Adipocyte (in vitro differentiated cells): Measurements from ENCODE around the gene MDK.
A peak's percentile ranks its signal among the peaks of the same experiment; 100 is the strongest.

Source experiments
- DNase-seq: peaks from one replicate; pipeline ENCODE4 v3.0.0-alpha.2; 2015; ENCODE audit warnings: low read depth
- H3K27me3 ChIP-seq: replicated peaks from 2 replicates; pipeline ENCODE4 v1.7.0; 2013; ENCODE audit warnings: mild to moderate bottlenecking, low read length, moderate library complexity; ENCODE audit not compliant: control insufficient read depth, insufficient read depth
- H3K36me3 ChIP-seq: 2 replicates; pipeline ENCODE4 v1.7.0; 2013; ENCODE audit warnings: low read length, mild to moderate bottlenecking, moderate library complexity; ENCODE audit not compliant: control insufficient read depth, insufficient read depth, severe bottlenecking
- H3K4me1 ChIP-seq: 2 replicates; pipeline ENCODE4 v1.7.0; 2013; ENCODE audit warnings: mild to moderate bottlenecking, low read length, moderate library complexity; ENCODE audit not compliant: control insufficient read depth, insufficient read depth
- H3K4me3 ChIP-seq: 2 replicates; pipeline ENCODE4 v1.7.0; 2013; ENCODE audit warnings: mild to moderate bottlenecking, low read length, moderate library complexity
- H3K9ac ChIP-seq: 2 replicates; pipeline ENCODE4 v1.7.0; 2013; ENCODE audit warnings: mild to moderate bottlenecking, low read length, moderate library complexity
- H3K9me3 ChIP-seq: 2 replicates; pipeline ENCODE4 v1.7.0; 2013; ENCODE audit warnings: mild to moderate bottlenecking, low read length, moderate library complexity; ENCODE audit not compliant: control insufficient read depth

Gene MDK

DNA sequence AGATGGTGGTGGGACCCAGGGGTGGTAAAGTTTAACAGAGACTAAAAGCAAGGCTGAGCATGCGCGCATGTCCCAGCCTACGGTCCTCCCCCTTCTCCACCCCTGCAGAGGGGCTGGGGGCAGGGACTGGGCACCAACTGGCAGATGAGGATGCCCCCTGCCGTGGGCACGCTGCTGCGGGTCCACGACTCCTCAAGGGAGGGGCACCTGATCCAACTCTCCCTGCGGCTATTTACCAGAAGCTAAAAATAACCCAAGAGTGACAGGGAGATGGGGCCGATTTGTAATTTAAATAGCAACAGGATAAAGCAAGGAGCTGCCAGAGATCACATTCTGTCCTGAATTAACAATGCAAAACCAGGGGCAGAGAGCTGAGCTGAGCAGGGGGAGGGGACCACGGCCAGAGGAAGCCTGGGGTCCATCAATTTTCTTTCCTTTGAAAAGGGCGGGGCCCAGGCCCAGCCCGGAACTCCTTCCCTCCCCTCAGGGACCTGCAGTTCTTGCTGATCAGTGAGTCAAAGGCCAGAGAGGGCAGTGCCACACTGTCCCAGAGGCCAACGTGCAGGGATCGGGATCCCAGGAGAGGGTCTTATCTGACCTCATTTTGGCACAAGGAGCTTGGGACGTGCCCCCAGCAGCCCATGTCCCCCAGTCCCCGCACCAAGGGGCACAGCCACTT is 42.3 kb upstream of the MDK start:
- no peaks in the 10 kb centered on the region for H3K27me3 ChIP-seq
- H3K4me3 ChIP-seq, result peak overlapping the region; percentile 70
- no peaks in the 10 kb centered on the region for H3K9me3 ChIP-seq
- H3K9ac ChIP-seq, result peak overlapping the region; percentile 82
- peak; percentile 55 for DNase-seq
- peaks cover 59% of the 10 kb centered on the region for H3K4me1 ChIP-seq
- H3K36me3 ChIP-seq, result no peaks in the 10 kb centered on the region

DNA sequence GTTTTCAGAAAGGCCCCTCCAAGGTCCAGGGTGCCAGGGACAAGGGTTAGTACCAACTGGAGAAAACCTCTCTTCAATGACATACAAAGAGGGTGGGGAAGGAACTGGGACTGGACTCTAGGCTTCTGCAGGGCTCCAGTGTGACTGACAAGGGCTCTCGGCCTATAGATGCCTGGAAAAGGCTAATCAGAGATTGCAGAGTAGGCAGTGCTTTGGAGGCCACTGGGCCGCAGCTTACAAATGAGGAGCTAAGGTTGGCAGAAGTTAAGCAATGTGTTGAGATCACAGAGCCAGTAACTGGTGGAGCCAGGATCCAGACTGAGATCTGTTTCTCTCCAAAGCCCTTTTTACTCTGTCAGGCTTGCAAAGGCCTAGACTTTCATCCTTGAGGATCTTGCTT is 41.7 kb upstream of the MDK start:
- H3K9ac ChIP-seq, result peak overlapping the region; percentile 82
- H3K4me1 ChIP-seq, result peaks cover 59% of the 10 kb centered on the region
- no peak for DNase-seq
- no peaks in the 10 kb centered on the region for H3K27me3 ChIP-seq
- no peak overlapping the region for H3K4me3 ChIP-seq
- no peaks in the 10 kb centered on the region for H3K36me3 ChIP-seq
- no peaks in the 10 kb centered on the region for H3K9me3 ChIP-seq

DNA sequence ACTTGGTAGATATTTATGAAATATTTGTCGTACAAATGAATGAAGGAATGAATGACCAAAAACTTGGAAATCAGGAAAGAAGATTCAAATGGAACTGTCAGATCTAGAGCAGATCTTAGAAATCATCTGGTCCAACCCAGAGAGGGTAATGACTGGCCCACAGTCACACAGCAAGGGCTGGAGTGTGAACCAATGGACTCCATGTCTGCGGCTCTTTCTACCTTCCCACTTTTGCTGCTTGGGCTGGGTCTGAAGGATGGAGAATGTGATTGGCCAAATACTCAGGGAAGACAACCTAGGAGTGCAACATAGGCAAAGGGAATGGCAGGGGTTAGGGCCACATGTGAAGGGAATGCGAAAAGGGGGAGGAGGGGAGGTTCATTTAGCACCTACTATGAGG is 40.0 kb upstream of the MDK start:
- peaks cover 56% of the 10 kb centered on the region for H3K4me1 ChIP-seq

DNA sequence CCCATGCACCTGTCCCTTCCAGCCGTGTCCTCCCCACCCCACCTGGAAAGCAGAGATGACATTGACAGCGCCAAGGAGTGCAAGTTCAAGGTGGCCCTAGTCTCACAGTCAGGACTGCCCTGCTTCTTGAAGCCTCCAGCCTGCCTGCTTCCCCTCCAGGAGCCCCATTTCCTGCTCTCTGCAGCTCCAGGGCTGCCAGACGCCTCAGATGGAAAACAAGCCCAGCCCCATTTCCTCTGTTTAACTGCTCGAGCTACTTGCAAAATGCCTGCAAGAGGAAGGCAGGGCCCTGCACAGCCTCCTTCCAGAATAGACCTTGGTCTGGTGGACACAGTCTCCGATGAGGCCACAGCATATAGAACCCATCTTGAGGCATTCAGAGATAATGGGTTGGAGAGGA is 39.2 kb upstream of the MDK start:
- H3K9ac ChIP-seq, result no peak overlapping the region
- peaks cover 53% of the 10 kb centered on the region for H3K4me1 ChIP-seq
- no peak overlapping the region for H3K4me3 ChIP-seq
- peak; percentile 39 for DNase-seq
- no peaks in the 10 kb centered on the region for H3K27me3 ChIP-seq
- H3K9me3 ChIP-seq, result no peaks in the 10 kb centered on the region
- no peaks in the 10 kb centered on the region for H3K36me3 ChIP-seq

More for the DNA sequence above, 40.0 kb upstream of the MDK start:
- no peaks in the 10 kb centered on the region for H3K36me3 ChIP-seq
- no peaks in the 10 kb centered on the region for H3K9me3 ChIP-seq
- H3K4me3 ChIP-seq, result no peak overlapping the region
- no peak overlapping the region for H3K9ac ChIP-seq
- DNase-seq, result no peak
- no peaks in the 10 kb centered on the region for H3K27me3 ChIP-seq

GRCh38 chr11:46343520-46343919 is 37.9 kb upstream of the MDK start:
- peaks cover 47% of the 10 kb centered on the region for H3K4me1 ChIP-seq
- DNase-seq, result no peak
- no peaks in the 10 kb centered on the region for H3K36me3 ChIP-seq
- no peaks in the 10 kb centered on the region for H3K27me3 ChIP-seq
- H3K9me3 ChIP-seq, result no peaks in the 10 kb centered on the region
- H3K9ac ChIP-seq, result peak overlapping the region; percentile 27
- H3K4me3 ChIP-seq, result no peak overlapping the region

DNA sequence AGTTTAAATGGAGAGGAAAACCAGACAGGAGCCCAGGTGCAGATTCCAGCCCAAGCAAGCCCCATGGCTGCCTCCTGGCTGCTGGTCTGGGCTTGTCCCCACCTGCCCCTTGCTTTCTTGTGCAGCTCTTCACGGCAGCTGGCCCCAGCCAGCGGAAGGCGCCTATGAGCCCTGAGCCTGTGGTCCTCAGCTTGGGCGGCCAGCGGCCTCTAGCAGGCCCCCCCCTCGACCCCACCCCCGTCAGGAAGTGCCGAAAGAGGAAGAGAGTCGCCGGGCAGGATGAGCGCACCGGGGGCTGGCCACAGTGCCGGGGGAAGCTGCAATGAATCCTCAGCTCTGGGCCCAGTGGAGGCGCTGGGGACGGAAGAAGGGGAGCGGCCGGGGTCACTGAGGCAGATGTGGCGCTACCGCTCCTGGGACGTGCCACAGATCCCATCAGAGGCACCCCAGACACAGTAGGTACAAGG is 36.3 kb upstream of the MDK start:
- H3K9me3 ChIP-seq, result no peaks in the 10 kb centered on the region
- no peak overlapping the region for H3K4me3 ChIP-seq
- H3K36me3 ChIP-seq, result no peaks in the 10 kb centered on the region
- no peaks in the 10 kb centered on the region for H3K27me3 ChIP-seq
- no peak overlapping the region for H3K9ac ChIP-seq
- no peak for DNase-seq
- H3K4me1 ChIP-seq, result peaks cover 37% of the 10 kb centered on the region

GRCh38 chr11:46345881-46346484 is 35.5 kb upstream of the MDK start:
- Histone ChIP-seq H3K4me1 (peaks cover 29% of the 10 kb centered on the region), H3K4me3 (no peak overlapping the region), H3K9ac (no peak overlapping the region)

DNA sequence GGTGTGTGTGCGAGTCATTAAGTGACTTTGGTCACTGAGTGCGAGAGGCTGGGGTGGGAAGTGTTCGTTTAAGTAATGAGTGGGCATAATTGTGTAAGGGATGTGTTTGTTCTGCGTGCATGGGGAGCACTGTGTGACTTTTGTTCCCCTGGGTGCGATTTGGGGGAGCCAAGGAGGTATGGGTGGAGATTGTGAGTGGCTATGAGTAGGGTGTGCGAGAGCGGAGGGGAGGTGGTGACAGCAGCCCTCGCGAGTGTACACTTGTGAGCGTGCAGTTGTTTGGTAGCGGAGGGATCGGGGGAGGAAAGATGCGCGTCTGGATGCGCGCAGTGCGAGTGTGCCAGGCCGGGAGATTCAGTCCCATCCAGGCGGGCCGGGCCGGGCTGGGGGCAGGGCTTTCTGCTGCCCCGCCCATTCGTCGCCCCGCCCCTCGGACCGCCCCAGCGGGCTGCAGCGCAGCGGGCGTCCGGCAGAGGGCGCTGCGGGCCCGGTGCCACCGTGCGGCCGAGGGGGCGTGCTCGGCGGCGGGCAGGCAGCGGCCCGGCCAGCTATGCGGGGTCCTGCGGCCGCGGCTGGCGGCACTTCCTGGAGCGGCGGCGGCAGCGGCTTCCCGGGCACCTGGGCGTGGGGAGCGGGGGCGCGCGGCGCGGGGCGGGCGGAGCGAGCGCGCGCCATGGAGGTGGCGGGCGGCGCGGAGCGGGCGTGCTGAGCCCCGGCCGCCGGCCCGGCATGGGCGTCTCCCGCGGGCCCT is 34.4 kb upstream of the MDK start, which contains the start of gene DGKZ:
DGKZ (plus strand) TSS at position 578 of the 751 bp plus-strand sequence. CDS start 197 bp downstream, outside the sequence.
- H3K4me3 ChIP-seq, result peak within 1 kb of the TSS; percentile 94
- DNase-seq, result peak; percentile 88
- H3K27me3 ChIP-seq, result no peaks in the 10 kb centered on the region
- H3K36me3 ChIP-seq, result no peaks in the 10 kb centered on the region
- no peaks in the 10 kb centered on the region for H3K9me3 ChIP-seq
- peak within 1 kb of the TSS; percentile 92 for H3K9ac ChIP-seq
- peaks cover 35% of the 10 kb centered on the region for H3K4me1 ChIP-seq

More at GRCh38 chr11:46345881-46346484, 35.5 kb upstream of the MDK start:
- Histone ChIP-seq H3K27me3 (no peaks in the 10 kb centered on the region), H3K9me3 (no peaks in the 10 kb centered on the region), H3K36me3 (no peaks in the 10 kb centered on the region)
- DNase-seq, result no peak

DNA sequence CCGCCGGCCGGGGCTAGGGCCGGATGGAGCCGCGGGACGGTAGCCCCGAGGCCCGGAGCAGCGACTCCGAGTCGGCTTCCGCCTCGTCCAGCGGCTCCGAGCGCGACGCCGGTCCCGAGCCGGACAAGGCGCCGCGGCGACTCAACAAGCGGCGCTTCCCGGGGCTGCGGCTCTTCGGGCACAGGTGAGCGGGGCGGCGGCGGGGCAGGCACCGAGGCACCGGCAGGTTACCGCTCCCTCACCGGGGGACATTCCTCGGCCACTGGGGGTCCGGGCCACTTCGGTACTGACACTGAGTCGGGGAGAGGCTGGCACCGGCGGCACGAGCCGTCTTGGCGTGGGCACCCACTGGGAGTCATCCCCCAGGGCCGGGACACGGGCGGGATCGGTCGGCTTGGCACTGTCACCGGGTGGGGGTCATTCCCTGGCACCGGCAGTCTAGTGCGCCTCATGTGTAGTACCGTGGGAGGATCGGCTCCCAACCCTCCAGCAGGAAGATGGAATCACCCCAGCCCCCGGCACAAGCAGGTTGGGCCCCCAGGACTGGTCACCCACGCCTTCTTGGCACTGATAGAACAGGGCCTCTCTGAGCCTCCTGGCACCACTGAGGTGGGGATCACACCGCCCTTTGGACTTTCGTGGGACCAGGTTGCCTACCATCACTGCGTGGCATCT is 33.7 kb upstream of the MDK start:
- H3K9ac ChIP-seq, result peak overlapping the region; percentile 92
- no peaks in the 10 kb centered on the region for H3K9me3 ChIP-seq
- no peaks in the 10 kb centered on the region for H3K27me3 ChIP-seq
- peak; percentile 41 for DNase-seq
- H3K4me3 ChIP-seq, result peak overlapping the region; percentile 94
- peaks cover 29% of the 10 kb centered on the region for H3K4me1 ChIP-seq
- H3K36me3 ChIP-seq, result no peaks in the 10 kb centered on the region

GRCh38 chr11:46348566-46349401 is 32.7 kb upstream of the MDK start:
- H3K9ac ChIP-seq, result peak overlapping the region; percentile 92
- H3K36me3 ChIP-seq, result no peaks in the 10 kb centered on the region
- H3K27me3 ChIP-seq, result no peaks in the 10 kb centered on the region
- peaks cover 19% of the 10 kb centered on the region for H3K4me1 ChIP-seq
- DNase-seq, result no peak
- H3K9me3 ChIP-seq, result no peaks in the 10 kb centered on the region
- H3K4me3 ChIP-seq, result peak overlapping the region; percentile 94
